ENCODE results near the gene SUCLA2.

DNA sequence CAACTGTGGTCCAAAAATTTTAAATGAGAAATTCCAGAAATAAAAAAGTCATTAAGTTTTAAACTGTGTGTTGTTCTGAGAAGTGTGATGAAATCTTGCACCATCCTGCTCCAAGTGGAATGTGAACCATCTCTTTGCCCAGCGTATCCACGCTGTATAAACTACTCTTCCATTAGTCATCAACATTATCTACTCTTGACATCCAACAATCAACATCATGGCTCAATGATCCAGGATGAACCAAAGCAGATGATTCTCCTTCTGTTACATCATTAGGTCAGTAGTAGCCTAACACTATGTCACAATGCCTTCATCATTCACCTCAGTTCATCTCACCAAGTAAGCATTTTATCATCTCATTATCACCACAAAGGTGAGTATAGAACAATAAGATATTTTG lies 55.3 kb downstream of the SUCLA2 start:
- TF ChIP-seq, protein P1, sequence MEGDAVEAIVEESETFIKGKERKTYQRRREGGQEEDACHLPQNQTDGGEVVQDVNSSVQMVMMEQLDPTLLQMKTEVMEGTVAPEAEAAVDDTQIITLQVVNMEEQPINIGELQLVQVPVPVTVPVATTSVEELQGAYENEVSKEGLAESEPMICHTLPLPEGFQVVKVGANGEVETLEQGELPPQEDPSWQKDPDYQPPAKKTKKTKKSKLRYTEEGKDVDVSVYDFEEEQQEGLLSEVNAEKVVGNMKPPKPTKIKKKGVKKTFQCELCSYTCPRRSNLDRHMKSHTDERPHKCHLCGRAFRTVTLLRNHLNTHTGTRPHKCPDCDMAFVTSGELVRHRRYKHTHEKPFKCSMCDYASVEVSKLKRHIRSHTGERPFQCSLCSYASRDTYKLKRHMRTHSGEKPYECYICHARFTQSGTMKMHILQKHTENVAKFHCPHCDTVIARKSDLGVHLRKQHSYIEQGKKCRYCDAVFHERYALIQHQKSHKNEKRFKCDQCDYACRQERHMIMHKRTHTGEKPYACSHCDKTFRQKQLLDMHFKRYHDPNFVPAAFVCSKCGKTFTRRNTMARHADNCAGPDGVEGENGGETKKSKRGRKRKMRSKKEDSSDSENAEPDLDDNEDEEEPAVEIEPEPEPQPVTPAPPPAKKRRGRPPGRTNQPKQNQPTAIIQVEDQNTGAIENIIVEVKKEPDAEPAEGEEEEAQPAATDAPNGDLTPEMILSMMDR (IDR thresholded peaks at IDR 0.05) = no peak
- TF ChIP-seq ZFX (IDR thresholded peaks at IDR 0.05; ENCODE audit: borderline replicate concordance) = no peak

Measured in 22Rv1 (cell line).